GM19043 (cell line): ENCODE measurements around the gene HMGN3.

ENCODE experiments used
- ATAC-seq: cut with Tn5 transposase; IDR thresholded peaks from one replicate; pipeline ENCODE4 v1.9.1; 2021; ENCODE audit warnings: low read depth; ENCODE audit not compliant: unreplicated experiment

The HMGN3 gene

GRCh38 chr6:79188885-79189480 lies 45.5 kb downstream of the HMGN3 start:
- no peak for ATAC-seq

- ATAC-seq: no peak
Measured at GRCh38 chr6:79188107-79188506, 46.4 kb downstream of the HMGN3 start.

GRCh38 chr6:79186564-79186963 lies 47.9 kb downstream of the HMGN3 start:
- ATAC-seq: no peak

- no peak for ATAC-seq
Measured at GRCh38 chr6:79184641-79185040, 49.8 kb downstream of the HMGN3 start.

- ATAC-seq: no peak
Measured at GRCh38 chr6:79184086-79184485, 50.4 kb downstream of the HMGN3 start.

- ATAC-seq: no peak
Measured at GRCh38 chr6:79180052-79180451, 54.4 kb downstream of the HMGN3 start.

GRCh38 chr6:79173378-79173777 lies 61.1 kb downstream of the HMGN3 start:
- no peak for ATAC-seq

GRCh38 chr6:79170959-79171358 lies 63.5 kb downstream of the HMGN3 start:
- no peak for ATAC-seq

- ATAC-seq: no peak
Measured at GRCh38 chr6:79170431-79170830, 64.1 kb downstream of the HMGN3 start.

GRCh38 chr6:79168695-79168980 lies 65.8 kb downstream of the HMGN3 start:
- ATAC-seq: no peak

- ATAC-seq: no peak
Measured at GRCh38 chr6:79167931-79168694, 66.4 kb downstream of the HMGN3 start.

- ATAC-seq: no peak
Measured at GRCh38 chr6:79159846-79160245, 74.6 kb downstream of the HMGN3 start.

- ATAC-seq: no peak
Measured at GRCh38 chr6:79158856-79159516, 75.5 kb downstream of the HMGN3 start.

GRCh38 chr6:79157961-79158644 lies 76.4 kb downstream of the HMGN3 start:
- ATAC-seq: no peak

GRCh38 chr6:79152269-79152737 lies 82.2 kb downstream of the HMGN3 start:
- ATAC-seq: no peak
